CD4-positive, CD25-positive, alpha-beta regulatory T cell (primary cell): ENCODE measurements around the gene NFKBIZ. TPM values are rescaled to one million over a fixed set of nuclear protein-coding genes. Genes with fewer than 3 reads are reported as not detected.

Experiments used
- ATAC-seq, 2 donors: fragments of 150-1000 bp; cut with Tn5 transposase; one replicate each; pipeline ENCODE4 v1.10.0; 2021; ENCODE audit warnings: low read depth in 2 of 2, moderate number of reproducible peaks in 2 of 2, moderate library complexity in 1 of 2
- DNase-seq, 3 donors: peaks; one replicate each; pipeline versions ENCODE4 v3.0.0 to v3.0.0-alpha.2; 2012 to 2022; ENCODE audit warnings: mixed read lengths in 1 of 3
- H3K27ac ChIP-seq: one replicate; pipeline ENCODE4 v1.7.0; 2013; ENCODE audit warnings: mild to moderate bottlenecking, low read length; ENCODE audit not compliant: insufficient read depth, poor library complexity, severe bottlenecking
- H3K27me3 ChIP-seq: one replicate; pipeline ENCODE4 v1.7.0; 2013; ENCODE audit warnings: low read length; ENCODE audit not compliant: control insufficient read depth, insufficient read depth
- H3K36me3 ChIP-seq: one replicate; pipeline ENCODE4 v1.7.0; 2013; ENCODE audit warnings: mild to moderate bottlenecking, low read length, moderate library complexity; ENCODE audit not compliant: control insufficient read depth, insufficient read depth
- H3K4me1 ChIP-seq: 2 replicates; pipeline ENCODE4 v1.7.0; 2013; ENCODE audit warnings: mild to moderate bottlenecking, low read length; ENCODE audit not compliant: insufficient read depth, control insufficient read depth, poor library complexity, severe bottlenecking
- H3K4me3 ChIP-seq: one replicate; pipeline ENCODE4 v1.7.0; 2013; ENCODE audit warnings: low read depth, mild to moderate bottlenecking, low read length, moderate library complexity
- H3K9me3 ChIP-seq, 2 experiments: 1 replicate in 1 of 2; 2 replicates in 1 of 2; pipeline ENCODE4 v1.7.0; 2013; ENCODE audit warnings: low read length in 2 of 2, mild to moderate bottlenecking in 1 of 2, moderate library complexity in 1 of 2; ENCODE audit not compliant: control insufficient read depth in 2 of 2
- H3K27ac Mint-ChIP-seq, 3 donors: one replicate each; pipeline ENCODE4 v1.8.0; 2020 to 2022; ENCODE audit warnings: mild to moderate bottlenecking in 3 of 3, mixed read lengths in 3 of 3, moderate library complexity in 2 of 3
- H3K27me3 Mint-ChIP-seq: one replicate; pipeline ENCODE4 v1.8.0; 2022; ENCODE audit warnings: mild to moderate bottlenecking, mixed read lengths
- H3K36me3 Mint-ChIP-seq: one replicate; pipeline ENCODE4 v1.8.0; 2020; ENCODE audit warnings: mixed read lengths
- H3K4me1 Mint-ChIP-seq, 4 donors: one replicate each; pipeline ENCODE4 v1.8.0; 2020 to 2022; ENCODE audit warnings: mixed read lengths in 4 of 4, mild to moderate bottlenecking in 1 of 4
- H3K4me3 Mint-ChIP-seq, 4 donors: one replicate each; pipeline ENCODE4 v1.8.0; 2020 to 2022; ENCODE audit warnings: mild to moderate bottlenecking in 4 of 4, mixed read lengths in 4 of 4, moderate library complexity in 3 of 4
- H3K9me3 Mint-ChIP-seq, 7 donors: one replicate each; pipeline ENCODE4 v1.8.0; 2020 to 2022; ENCODE audit warnings: mixed read lengths in 7 of 7, mild to moderate bottlenecking in 3 of 7, moderate library complexity in 2 of 7
- polyA plus RNA-seq, 4 donors: library from polyadenylated mRNA; unstranded; fragments of 300-500 nt; fragmentation: Illumina TruSeq; gene quantifications; one replicate each; pipeline ENCODE4 v1.2.3, GENCODE V29; 2021
- total RNA-seq: library from RNA; stranded (reverse); gene quantifications from one replicate; pipeline ENCODE4 v1.2.3, GENCODE V29; 2022

The NFKBIZ gene
- total and polyA plus RNA-seq, 5 donors from 2014 or later = 15.2 to 637 (median 25.8) TPM

DNA sequence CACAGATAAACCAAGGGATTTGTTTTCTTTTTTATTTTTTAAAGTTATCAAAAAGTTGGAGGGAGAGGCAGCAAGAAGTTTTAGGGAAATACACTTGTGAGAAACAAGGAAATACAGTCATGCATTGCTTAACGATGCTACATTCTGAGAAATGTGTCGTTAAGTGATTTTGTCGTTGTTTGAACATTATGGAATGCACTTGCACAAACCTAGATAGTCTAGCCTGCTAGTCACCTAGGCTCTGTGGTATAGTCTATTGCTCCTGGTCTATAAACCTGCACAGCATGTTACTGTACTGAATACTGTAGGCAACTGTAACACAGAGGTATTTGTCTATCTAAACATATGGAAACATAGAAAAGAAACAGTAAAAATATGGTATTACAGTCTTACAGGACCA lies 2.0 kb upstream of the NFKBIZ start:
- Mint-ChIP-seq H3K4me3 (peak overlapping the region in 3 of 4 donors; percentile 57 to 99 (median 60)), H3K27ac (peak overlapping the region in 1 of 3 donors; percentile 20), H3K36me3 (peaks cover 17% of the 10 kb centered on the region), H3K4me1 (peaks cover 18 to 31% (median 21%) of the 10 kb centered on the region in 4 donors), H3K27me3 (peaks cover 6% of the 10 kb centered on the region), H3K9me3 (peaks cover 0 to 3% (median 0%) of the 10 kb centered on the region in 7 donors)
- Histone ChIP-seq H3K27me3 (no peaks in the 10 kb centered on the region), H3K4me1 (peaks cover 11% of the 10 kb centered on the region), H3K4me3 (no peak overlapping the region), H3K27ac (no peak overlapping the region), H3K36me3 (peaks cover 8% of the 10 kb centered on the region), H3K9me3 (no peaks in the 10 kb centered on the region)
- ATAC-seq = no peak
- no peak for DNase-seq

- Histone ChIP-seq H3K27ac (peak overlapping the region; percentile 96), H3K36me3 (peaks cover 18% of the 10 kb centered on the region), H3K27me3 (no peaks in the 10 kb centered on the region), H3K4me3 (peak overlapping the region; percentile 52), H3K9me3 (no peaks in the 10 kb centered on the region), H3K4me1 (peaks cover 21% of the 10 kb centered on the region)
- DNase-seq (no peak), ATAC-seq (no peak)
- Mint-ChIP-seq H3K4me1 (peaks cover 20 to 41% (median 30%) of the 10 kb centered on the region in 4 donors), H3K4me3 (peak overlapping the region; percentile 84 to 99 (median 86)), H3K27ac (peak overlapping the region; percentile 92 to 95 (median 94)), H3K9me3 (no peaks in the 10 kb centered on the region), H3K36me3 (peaks cover 25% of the 10 kb centered on the region), H3K27me3 (peaks cover 6% of the 10 kb centered on the region)
These were observed 988 bp upstream of the NFKBIZ start for GRCh38 chr3:101848326-101848725.

GRCh38 chr3:101849714-101850245 lies 466 bp downstream of the NFKBIZ start:
- Mint-ChIP-seq H3K4me3 (peak overlapping the region; percentile 97 to 99 (median 98)), H3K9me3 (no peaks in the 10 kb centered on the region), H3K4me1 (peaks cover 26 to 56% (median 42%) of the 10 kb centered on the region in 4 donors), H3K36me3 (peaks cover 38% of the 10 kb centered on the region), H3K27me3 (peaks cover 6% of the 10 kb centered on the region), H3K27ac (peak overlapping the region; percentile 99 to 100 (median 99))
- Histone ChIP-seq H3K27me3 (no peaks in the 10 kb centered on the region), H3K4me3 (peak overlapping the region; percentile 100), H3K36me3 (peaks cover 33% of the 10 kb centered on the region), H3K27ac (peak overlapping the region; percentile 96), H3K9me3 (no peaks in the 10 kb centered on the region), H3K4me1 (peaks cover 30% of the 10 kb centered on the region)
- ATAC-seq = peak; percentile 27 to 38
- peak; percentile 42 to 67 (median 60) for DNase-seq

GRCh38 chr3:101850246-101851051 lies 1.1 kb downstream of the NFKBIZ start:
- Mint-ChIP-seq H3K4me3 (peak overlapping the region; percentile 97 to 99 (median 98)), H3K9me3 (no peaks in the 10 kb centered on the region), H3K36me3 (peaks cover 45% of the 10 kb centered on the region), H3K27me3 (peaks cover 6% of the 10 kb centered on the region), H3K27ac (peak overlapping the region; percentile 99 to 100 (median 99)), H3K4me1 (peaks cover 26 to 63% (median 49%) of the 10 kb centered on the region in 4 donors)
- Histone ChIP-seq H3K27me3 (no peaks in the 10 kb centered on the region), H3K4me1 (peaks cover 30% of the 10 kb centered on the region), H3K27ac (peak overlapping the region; percentile 96), H3K4me3 (peak overlapping the region; percentile 100), H3K36me3 (peaks cover 40% of the 10 kb centered on the region), H3K9me3 (no peaks in the 10 kb centered on the region)
- ATAC-seq (peak; percentile 10 to 25), DNase-seq (peak; percentile 51 to 93 (median 83))

DNA sequence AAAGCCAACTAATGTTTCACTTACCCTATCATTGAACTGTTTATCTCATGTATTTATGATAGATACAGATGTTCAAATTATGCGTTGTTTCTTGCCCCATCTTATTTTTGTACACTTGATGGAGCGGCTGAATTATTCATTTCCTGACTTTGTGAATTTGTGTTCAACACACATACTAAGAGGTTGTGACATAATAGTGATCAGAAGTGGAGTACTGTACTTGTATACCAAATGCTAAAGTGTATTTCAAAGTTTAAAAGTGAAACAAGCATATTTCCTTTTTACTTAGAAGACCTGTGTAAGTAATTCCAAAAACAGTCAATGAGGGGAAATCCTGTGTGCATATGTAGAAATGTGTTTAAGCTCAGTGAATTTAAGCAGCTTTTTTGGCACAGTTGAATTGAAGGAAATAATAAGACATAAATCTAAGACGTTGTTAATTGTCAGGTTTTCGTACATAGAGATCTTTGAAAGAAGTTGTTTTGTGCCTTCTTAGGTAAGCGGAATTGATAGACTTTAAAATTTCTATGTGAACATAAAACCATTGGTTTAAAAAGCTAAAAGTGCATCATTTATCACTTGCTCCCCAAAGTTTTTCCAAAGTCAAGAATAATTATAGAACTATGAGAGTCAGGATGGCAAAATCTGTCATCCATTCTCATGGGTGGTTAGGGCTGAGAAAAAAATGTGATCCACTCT lies 1.9 kb downstream of the NFKBIZ start:
- H3K27me3 Mint-ChIP-seq = peaks cover 6% of the 10 kb centered on the region
- H3K4me3 Mint-ChIP-seq = peak overlapping the region; percentile 97 to 99 (median 98)
- peaks cover 49% of the 10 kb centered on the region for H3K36me3 Mint-ChIP-seq
- H3K4me1 ChIP-seq = peaks cover 30% of the 10 kb centered on the region
- H3K27ac ChIP-seq = peak overlapping the region; percentile 96
- no peaks in the 10 kb centered on the region for H3K9me3 ChIP-seq
- peaks cover 47% of the 10 kb centered on the region for H3K36me3 ChIP-seq
- peaks cover 26 to 66% (median 54%) of the 10 kb centered on the region in 4 donors for H3K4me1 Mint-ChIP-seq
- H3K9me3 Mint-ChIP-seq = no peaks in the 10 kb centered on the region
- H3K27ac Mint-ChIP-seq = peak overlapping the region; percentile 99 to 100 (median 99)
- peak overlapping the region; percentile 100 for H3K4me3 ChIP-seq
- ATAC-seq (peak; percentile 11 to 29), DNase-seq (peak in 1 of 3 donors; percentile 90)
- no peaks in the 10 kb centered on the region for H3K27me3 ChIP-seq

DNA sequence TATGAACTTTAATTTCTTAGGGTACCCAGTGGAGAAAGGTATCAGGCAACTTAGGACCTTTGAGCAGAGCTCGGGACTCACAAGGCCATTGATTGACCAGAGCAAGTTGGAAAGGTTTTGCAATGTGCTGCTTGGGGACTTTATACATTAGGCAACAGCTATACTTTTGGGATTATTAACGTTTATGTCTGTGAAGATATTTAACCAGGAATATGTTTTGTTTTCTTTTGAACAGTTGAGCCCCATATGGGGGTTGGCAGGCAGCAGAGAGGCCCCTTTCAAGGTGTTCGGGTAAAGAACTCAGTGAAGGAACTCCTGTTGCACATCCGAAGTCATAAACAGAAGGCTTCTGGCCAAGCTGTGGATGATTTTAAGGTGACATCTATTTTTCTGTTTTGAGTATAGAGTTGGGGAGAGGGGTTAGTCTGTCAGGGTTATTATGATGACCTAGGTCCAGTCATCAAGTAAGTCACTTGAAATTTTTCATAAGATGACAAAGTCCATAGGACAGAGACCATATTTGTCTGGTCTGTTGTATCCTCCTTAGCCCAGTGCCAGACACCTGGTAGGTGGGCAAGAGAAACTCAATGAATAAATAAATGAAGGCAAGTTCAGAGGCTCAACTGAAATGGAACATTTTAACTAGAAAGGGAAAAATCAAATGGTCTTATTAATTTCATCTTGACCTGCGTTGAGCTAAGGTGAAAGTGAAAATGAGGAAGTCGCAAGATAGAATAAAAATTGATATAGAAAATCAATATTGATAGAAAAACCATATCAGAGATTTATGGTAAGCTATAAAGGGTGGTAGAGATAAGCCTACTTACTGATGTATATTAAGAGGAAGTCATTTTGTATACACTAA lies 2.8 kb downstream of the NFKBIZ start:
- Mint-ChIP-seq H3K9me3 (no peaks in the 10 kb centered on the region), H3K4me1 (peaks cover 26 to 70% (median 61%) of the 10 kb centered on the region in 4 donors), H3K36me3 (peaks cover 57% of the 10 kb centered on the region), H3K27ac (peak overlapping the region; percentile 99 to 100 (median 99)), H3K27me3 (peaks cover 6% of the 10 kb centered on the region), H3K4me3 (peak overlapping the region; percentile 97 to 99 (median 98))
- Histone ChIP-seq H3K27me3 (no peaks in the 10 kb centered on the region), H3K4me1 (peaks cover 30% of the 10 kb centered on the region), H3K4me3 (peak overlapping the region; percentile 100), H3K36me3 (peaks cover 56% of the 10 kb centered on the region), H3K27ac (peak overlapping the region; percentile 96), H3K9me3 (no peaks in the 10 kb centered on the region)
- DNase-seq (no peak), ATAC-seq (no peak)
